Measurements from ENCODE around the gene ICOS. TPM values are rescaled to one million over a fixed set of nuclear protein-coding genes. Genes with fewer than 3 reads are reported as not detected.

The ICOS gene
- total RNA-seq, 1 donor from 2014 or later, result not detected

- Mint-ChIP-seq H3K4me1 (ENCODE audit: unreplicated experiment) (no peaks in the 10 kb centered on the region), H3K36me3 (ENCODE audit: low read depth, unreplicated experiment) (no peaks in the 10 kb centered on the region), H3K9me3 (ENCODE audit: unreplicated experiment) (no peaks in the 10 kb centered on the region), H3K27me3 (ENCODE audit: unreplicated experiment) (no peaks in the 10 kb centered on the region), H3K27ac (ENCODE audit: unreplicated experiment) (no peak overlapping the region), H3K4me3 (ENCODE audit: unreplicated experiment) (no peak overlapping the region)
- DNase-seq (ENCODE audit: low spot score), result no peak
- TF ChIP-seq CTCF (IDR thresholded peaks at IDR 0.05; ENCODE audit: unreplicated experiment), result no peak
These were observed 21.9 kb upstream of the ICOS start for GRCh38 chr2:203914546-203915182.

DNA sequence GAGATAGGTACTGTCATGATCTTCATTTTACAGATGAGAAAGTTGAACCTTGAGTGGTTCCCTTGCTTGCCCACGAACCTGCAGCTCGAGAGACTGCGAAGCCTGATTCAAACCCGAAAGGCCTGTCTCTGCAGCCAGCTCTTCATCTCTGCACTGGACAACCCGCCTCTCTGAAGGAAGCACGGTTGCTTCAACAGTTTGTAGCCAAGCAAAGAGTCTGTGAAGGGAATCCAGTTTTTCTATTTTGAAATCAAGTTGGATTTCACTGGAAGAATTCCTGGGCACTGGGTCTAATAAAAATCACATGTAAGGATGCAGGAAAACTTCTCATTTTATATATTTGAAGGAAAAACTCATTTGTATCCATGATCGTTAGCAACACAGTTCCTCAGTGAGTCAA is 21.3 kb upstream of the ICOS start:
- H3K4me3 Mint-ChIP-seq (ENCODE audit: unreplicated experiment), result no peak overlapping the region
- H3K9me3 Mint-ChIP-seq (ENCODE audit: unreplicated experiment), result no peaks in the 10 kb centered on the region
- no peak overlapping the region for H3K27ac Mint-ChIP-seq (ENCODE audit: unreplicated experiment)
- H3K27me3 Mint-ChIP-seq (ENCODE audit: unreplicated experiment), result no peaks in the 10 kb centered on the region
- TF ChIP-seq CTCF (IDR thresholded peaks at IDR 0.05; ENCODE audit: unreplicated experiment), result no peak
- H3K4me1 Mint-ChIP-seq (ENCODE audit: unreplicated experiment), result no peaks in the 10 kb centered on the region
- no peaks in the 10 kb centered on the region for H3K36me3 Mint-ChIP-seq (ENCODE audit: low read depth, unreplicated experiment)
- no peak for DNase-seq (ENCODE audit: low spot score)

DNA sequence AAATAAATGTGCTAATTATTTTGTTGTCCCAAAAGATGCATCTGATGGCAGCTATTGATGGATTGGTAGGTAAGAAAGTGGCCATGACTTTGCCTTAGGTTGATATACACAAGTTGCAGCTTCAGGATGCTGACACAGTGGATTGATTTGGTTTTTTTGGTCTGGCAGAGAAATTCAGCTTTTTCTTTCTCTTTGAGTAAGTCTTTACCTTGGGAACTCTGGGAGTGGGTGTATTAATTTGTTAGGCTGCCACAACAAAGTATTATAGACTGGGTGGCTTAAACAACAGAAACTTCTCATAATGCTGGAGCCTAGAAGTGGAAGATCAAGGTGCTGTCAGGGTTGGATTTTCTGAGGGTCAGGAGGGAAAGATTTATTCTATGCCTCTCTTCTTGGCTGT is 19.8 kb upstream of the ICOS start:
- no peaks in the 10 kb centered on the region for H3K27me3 Mint-ChIP-seq (ENCODE audit: unreplicated experiment)
- no peak overlapping the region for H3K27ac Mint-ChIP-seq (ENCODE audit: unreplicated experiment)
- H3K4me1 Mint-ChIP-seq (ENCODE audit: unreplicated experiment), result no peaks in the 10 kb centered on the region
- no peak for DNase-seq (ENCODE audit: low spot score)
- no peaks in the 10 kb centered on the region for H3K36me3 Mint-ChIP-seq (ENCODE audit: low read depth, unreplicated experiment)
- no peak for TF ChIP-seq CTCF (IDR thresholded peaks at IDR 0.05; ENCODE audit: unreplicated experiment)
- no peaks in the 10 kb centered on the region for H3K9me3 Mint-ChIP-seq (ENCODE audit: unreplicated experiment)
- H3K4me3 Mint-ChIP-seq (ENCODE audit: unreplicated experiment), result no peak overlapping the region

GRCh38 chr2:203918264-203918663 is 18.3 kb upstream of the ICOS start:
- Mint-ChIP-seq H3K4me3 (ENCODE audit: unreplicated experiment) (no peak overlapping the region), H3K27ac (ENCODE audit: unreplicated experiment) (no peak overlapping the region), H3K36me3 (ENCODE audit: low read depth, unreplicated experiment) (no peaks in the 10 kb centered on the region), H3K27me3 (ENCODE audit: unreplicated experiment) (no peaks in the 10 kb centered on the region), H3K9me3 (ENCODE audit: unreplicated experiment) (no peaks in the 10 kb centered on the region), H3K4me1 (ENCODE audit: unreplicated experiment) (no peaks in the 10 kb centered on the region)
- DNase-seq (ENCODE audit: low spot score), result peak; percentile 16
- no peak for TF ChIP-seq CTCF (IDR thresholded peaks at IDR 0.05; ENCODE audit: unreplicated experiment)

DNA sequence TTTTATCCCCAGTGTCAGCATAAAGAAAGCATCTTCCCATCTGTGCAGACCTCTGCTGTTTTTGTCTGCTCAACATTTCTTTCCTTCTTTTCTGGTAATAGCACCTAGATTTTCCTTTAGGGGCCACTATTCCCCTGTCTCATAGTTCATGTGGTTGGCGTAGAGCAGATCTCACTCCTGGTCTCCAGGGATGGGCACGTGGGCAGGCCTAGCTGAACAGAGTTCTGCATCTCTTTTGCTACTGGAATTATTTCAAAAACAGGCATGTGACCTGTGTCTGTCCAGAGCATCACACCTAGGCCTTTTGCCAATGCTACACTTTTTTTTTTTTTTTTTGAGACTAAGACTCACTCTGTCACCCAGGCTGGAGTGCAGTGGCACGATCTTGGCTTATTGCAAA is 17.7 kb upstream of the ICOS start:
- H3K27me3 Mint-ChIP-seq (ENCODE audit: unreplicated experiment), result no peaks in the 10 kb centered on the region
- TF ChIP-seq CTCF (IDR thresholded peaks at IDR 0.05; ENCODE audit: unreplicated experiment), result no peak
- no peak overlapping the region for H3K27ac Mint-ChIP-seq (ENCODE audit: unreplicated experiment)
- no peak overlapping the region for H3K4me3 Mint-ChIP-seq (ENCODE audit: unreplicated experiment)
- no peaks in the 10 kb centered on the region for H3K4me1 Mint-ChIP-seq (ENCODE audit: unreplicated experiment)
- no peaks in the 10 kb centered on the region for H3K36me3 Mint-ChIP-seq (ENCODE audit: low read depth, unreplicated experiment)
- H3K9me3 Mint-ChIP-seq (ENCODE audit: unreplicated experiment), result no peaks in the 10 kb centered on the region
- DNase-seq (ENCODE audit: low spot score), result no peak
